GM19463 (cell line): Measurements from ENCODE around the gene KLHL28.

ENCODE experiments used
- ATAC-seq: cut with Tn5 transposase; IDR thresholded peaks from one replicate; pipeline ENCODE4 v1.9.1; 2021; ENCODE audit warnings: mild to moderate bottlenecking, moderate library complexity; ENCODE audit not compliant: unreplicated experiment

Gene KLHL28

GRCh38 chr14:44898551-44898950 is 63.2 kb downstream of the KLHL28 start:
- ATAC-seq = no peak

- no peak for ATAC-seq
Observed at GRCh38 chr14:44897845-44898151, 63.9 kb downstream of the KLHL28 start.

GRCh38 chr14:44897041-44897844 is 64.5 kb downstream of the KLHL28 start:
- ATAC-seq = peak; percentile 88

- no peak for ATAC-seq
Observed at GRCh38 chr14:44896275-44897040, 65.3 kb downstream of the KLHL28 start.

- ATAC-seq = no peak
Observed at GRCh38 chr14:44895716-44896115, 66.0 kb downstream of the KLHL28 start.

GRCh38 chr14:44893535-44893934 is 68.2 kb downstream of the KLHL28 start:
- no peak for ATAC-seq

GRCh38 chr14:44891726-44892372 is 69.9 kb downstream of the KLHL28 start:
- ATAC-seq = peak; percentile 46

- no peak for ATAC-seq
Observed at GRCh38 chr14:44889595-44890471, 71.9 kb downstream of the KLHL28 start.

GRCh38 chr14:44887596-44887955 is 74.2 kb downstream of the KLHL28 start:
- ATAC-seq = no peak

GRCh38 chr14:44886860-44887595 is 74.7 kb downstream of the KLHL28 start:
- ATAC-seq = no peak

- no peak for ATAC-seq
Observed at GRCh38 chr14:44880791-44881190, 81.0 kb downstream of the KLHL28 start.
